ENCODE data around the gene ICE2.
"Not testable (repeated sequence)": the region's sequence is repeated elsewhere in the genome, so short reads cannot be mapped to it uniquely, and the experiment has no call there.

The ICE2 gene

DNA sequence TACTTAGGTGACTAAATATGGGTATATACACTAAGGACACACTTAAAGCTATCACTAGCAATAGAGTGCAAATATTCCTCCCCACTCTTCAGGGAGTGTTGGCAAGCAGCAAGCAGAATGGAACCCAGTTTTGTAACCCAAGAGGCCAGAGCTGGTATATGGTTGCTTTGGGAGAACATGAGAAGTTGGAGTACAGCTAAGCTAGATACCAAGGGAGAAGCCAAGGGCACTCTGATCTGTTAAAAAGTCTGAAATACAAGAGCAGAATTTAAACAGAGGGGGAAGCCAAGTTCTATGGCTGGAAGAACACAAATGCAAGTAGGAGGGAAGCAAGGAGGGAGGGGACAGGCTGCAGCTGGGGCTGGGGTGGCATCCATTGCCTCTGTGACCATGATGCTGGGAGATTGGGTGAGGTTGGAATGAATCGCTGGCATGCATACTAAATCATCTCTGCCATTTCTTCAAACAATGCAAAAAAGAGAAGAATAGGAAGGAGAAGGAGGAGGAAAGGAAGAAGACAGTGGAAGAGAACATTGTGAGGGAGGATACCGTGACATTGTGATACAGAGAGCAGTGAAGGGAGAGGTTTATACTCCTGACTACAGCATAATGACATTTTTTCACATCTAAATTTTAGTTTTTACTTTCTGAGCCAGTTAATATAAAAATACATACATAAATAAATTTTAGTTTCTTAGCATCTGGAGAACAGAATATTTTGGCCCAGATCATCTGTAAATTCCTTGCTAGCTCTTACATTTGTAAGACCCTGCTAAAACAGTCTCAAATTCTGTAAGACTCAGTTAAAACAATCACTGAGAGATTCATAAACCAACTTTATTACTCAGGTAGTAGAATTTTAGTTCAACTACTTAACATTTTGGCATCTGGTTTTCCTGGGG is 72.2 kb downstream of the ICE2 start:
- DNase-seq: no peak

DNA sequence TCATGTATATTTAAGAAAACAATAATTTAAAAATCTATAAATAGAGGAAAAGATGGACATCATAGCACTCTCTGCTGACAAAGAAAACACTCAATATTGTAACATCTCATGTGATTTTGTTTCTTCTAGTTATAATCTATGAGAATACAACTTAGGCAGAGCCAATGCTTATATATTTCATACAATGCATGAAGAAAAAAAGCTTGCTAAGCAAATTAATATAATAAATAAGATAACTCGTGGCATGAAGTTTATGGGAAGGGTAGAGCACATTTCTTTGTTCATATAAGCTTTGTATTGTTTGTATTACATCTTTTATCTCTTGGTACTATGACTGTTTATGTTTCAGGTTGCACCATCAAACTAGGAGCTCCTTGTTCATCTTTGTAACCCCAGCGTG is 73.5 kb downstream of the ICE2 start:
- DNase-seq: no peak

DNA sequence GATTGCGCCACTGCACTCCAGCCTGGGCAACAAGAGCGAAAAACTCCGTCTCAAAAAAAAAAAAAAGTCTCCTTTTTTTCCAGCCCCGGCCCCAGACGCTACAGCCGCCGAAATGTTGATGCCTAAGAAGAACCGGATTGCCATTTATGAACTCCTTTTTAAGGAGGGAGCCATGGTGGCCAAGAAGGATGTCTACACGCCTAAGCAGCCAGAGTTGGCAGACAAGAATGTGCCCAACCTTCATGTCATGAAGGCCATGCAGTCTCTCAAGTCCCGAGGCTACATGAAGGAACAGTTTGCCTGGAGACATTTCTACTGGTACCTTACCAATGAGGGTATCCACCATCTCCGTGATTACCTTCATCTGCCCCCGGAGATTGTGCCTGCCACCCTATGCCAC is 74.6 kb downstream of the ICE2 start:
- DNase-seq: not testable (repeated sequence)

DNA sequence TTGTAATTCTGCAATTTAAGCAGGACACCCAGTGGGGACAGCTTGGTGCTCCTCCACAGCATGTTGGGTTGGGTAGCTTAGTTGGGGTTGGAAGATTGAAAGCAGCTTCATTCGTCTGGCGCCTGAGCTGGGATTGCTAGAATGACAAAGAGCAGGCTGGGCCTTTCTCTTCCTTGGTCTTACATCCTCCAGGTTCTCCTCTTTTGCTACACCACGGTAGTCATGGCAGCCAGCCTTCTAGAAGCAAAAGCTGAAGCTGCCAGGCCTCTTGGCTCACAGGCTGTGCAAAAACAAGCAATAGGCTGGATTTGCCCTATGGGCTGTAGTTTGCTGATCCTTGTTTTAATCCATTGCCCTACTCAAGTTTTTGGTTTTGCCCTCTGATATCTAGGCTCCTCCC is 78.0 kb downstream of the ICE2 start:
- no peak for DNase-seq

DNA sequence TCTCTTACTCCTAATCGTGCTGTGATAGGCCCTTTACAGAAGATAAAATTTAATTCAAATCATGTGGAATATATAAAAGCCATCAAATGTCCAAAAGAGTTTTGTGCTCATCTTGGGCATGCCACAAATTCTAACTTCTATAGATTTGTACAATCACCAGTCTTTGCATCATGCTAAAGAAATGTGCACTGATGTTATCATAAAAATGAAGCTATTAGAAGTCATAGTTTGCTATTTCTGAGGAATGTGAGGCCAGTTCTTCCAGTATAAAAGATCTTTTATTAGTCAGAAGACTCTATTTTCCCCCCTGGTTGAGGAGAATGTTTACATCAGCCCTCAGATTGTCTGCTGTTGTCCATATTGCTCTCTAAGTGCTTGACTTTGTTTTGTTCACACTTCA is 79.0 kb downstream of the ICE2 start:
- DNase-seq: no peak

DNA sequence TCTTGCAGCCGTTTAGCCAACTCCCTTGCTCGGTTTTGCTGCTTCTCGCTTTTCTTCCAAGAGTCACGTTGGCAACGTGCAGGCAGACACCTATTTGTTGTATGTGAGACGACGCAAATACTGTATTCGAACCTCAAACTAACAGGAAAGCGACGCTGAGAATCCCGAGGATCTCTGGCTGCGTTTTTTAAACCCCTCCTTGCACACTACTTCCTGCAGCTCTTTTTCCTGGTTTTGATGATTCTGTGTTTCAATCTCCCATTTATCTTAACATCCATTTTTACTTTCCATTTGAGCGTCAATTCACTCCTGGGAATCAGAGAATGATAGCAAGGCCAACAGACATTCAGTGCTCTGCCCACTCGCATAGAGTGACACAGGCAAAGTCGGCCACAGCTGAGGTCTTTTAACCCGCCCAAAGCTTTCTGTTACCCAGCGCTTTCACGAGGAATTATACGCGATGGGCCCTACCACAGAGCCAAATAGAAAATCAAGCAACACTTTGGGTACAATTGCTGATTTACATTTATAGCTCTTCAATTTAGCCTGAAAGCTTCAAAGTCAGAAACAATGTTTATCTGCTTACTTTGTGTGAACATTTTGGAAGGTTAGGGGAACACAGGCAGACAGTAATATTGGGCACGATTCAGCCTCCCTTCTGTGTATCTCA is 79.6 kb downstream of the ICE2 start:
- no peak for DNase-seq

DNA sequence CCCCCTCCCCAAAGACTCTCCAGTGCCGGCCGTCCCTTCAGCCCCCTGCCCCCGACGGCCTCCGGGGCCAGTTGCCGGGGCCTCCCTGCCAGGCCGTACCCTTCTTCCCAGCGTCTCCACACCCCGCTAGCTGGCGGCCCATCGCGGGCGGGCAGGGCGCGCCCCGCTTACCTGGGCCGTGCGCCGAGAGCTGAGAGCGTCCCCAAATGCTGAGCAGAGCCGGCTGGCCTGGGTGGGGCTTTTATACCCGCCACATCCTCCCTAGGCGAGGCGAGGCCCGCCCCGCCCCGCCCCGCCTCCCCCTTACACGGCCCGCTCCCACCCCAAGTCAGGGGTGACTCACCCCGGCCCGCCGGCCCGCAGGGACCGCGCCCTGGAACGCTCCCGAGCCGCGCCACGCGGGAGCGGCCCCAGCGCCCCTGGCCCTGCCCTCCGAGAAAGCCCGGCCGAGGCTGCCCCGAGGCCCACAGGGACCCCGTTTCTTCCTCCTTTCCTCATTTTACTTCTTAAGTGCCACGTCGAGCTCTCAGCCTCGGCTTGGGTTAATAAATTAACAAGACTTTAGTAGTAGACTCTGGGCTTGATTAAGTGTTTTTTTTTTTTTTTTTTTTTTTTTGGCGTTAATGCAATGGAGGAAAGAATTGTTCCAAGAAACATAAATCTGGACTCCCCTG is 81.0 kb downstream of the ICE2 start, which contains the start of gene ANXA2:
ANXA2 (minus strand) TSS at position 215 of the 674 bp plus-strand sequence. CDS start 11,911 bp downstream, outside the sequence.
- DNase-seq: peak; percentile 79

DNA sequence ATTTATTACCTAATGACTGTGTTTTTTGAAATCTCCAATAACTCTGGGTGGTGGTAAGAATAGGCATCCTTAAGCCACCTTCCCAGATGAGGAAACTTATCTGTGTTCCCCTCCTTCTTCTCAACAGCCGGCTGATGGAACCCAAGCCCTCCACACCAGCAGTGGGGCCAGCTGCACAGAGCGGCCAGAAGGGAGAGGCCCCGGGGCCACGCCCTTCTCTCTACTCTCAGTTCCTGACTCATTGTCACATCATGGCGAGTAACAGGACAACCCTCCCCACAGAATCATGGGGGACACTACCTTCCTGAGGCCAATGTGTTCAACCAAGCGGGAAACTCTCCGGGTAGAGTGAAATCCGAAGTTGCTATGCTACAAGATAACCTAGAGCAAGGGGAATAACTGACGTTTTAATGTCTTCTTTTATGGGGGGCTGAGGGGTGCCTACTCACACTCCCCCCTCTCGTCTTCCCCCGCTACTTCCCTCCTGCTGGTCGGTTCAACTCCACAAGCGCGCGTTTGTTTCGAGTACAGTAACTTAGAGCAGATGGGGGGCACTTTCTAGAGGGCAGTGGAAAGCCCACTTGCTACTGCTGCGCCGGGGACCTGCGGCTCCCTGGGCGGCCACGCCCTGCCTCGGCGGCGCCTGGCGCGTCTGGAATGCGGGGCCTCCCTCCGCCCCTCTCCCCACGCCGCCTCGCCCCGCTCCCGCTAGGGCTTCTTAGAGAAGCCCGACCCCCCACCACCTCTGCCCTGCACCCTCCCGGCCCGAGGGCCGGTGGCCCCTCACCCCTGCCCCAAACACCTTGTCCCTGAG is 81.8 kb downstream of the ICE2 start:
- DNase-seq: peak; percentile 63

DNA sequence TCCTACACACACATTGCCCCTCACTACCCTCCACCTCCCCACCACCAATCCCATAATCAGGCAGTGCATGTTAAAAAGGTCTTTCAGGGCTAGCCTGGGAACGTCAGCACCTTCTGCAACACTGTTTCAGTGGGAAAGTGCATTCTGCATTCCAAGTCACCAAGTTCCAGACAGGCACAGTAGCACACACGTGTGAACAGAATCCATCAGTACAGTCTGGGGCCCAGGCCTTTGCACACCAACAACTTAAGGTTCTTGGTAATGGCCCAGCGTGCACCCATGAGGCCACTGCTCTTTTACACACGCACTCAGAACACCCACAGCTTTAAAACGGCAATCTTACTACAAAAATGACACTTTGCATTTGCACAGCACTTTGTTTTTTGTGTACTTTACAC is 82.4 kb downstream of the ICE2 start:
- DNase-seq: no peak

DNA sequence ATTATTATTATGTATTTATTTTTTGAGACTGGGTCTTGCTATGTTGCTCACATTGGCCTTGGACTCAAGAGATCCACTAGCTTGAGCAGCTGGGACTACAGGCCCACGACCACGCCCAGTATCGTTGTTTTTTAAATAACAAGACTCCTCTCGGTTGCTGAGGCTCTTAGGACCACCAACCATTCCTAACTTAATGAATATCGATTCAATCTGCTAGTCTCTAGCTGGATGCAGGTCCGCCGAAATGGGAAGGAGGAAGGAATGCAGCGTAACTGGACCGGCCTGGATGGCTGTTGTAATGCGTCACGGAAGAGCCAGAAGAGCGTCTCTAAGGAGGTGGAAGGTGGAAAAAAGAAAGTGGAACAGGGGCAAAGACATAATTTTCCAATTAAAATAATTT is 82.8 kb downstream of the ICE2 start:
- no peak for DNase-seq

DNA sequence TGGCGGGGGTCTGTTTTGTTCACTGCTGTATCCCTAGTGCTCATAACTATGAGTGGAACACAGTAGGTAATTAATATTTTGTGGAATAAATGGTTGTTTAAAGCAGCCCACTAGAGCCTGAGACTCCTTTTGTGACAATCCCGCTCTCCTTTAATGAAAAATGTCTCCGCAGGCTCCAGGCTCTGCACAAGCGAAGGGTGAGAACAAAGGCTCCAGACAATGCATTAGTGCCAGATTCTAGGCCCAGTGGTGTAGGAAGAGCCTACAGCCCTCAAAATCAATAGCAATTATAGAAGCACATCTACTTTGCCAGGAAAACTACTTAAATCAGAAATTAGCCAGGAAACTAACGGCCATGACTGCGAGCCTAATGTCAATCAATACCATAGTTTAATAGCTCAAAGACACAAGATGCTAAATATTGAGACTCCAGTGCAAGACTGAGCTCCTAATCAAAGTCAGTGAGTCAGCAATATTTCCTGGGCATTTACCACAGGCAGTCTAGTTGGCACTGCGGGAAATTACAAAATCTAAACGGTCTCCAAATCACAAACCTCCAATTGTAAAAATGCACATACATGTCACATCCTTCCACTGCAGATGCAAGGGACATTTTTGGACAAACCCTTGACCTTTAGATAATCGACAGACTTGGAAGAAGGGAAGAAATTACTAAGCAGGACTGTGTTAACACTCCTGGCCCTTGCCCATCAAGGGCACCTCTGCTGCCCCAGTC is 83.5 kb downstream of the ICE2 start:
- no peak for DNase-seq

DNA sequence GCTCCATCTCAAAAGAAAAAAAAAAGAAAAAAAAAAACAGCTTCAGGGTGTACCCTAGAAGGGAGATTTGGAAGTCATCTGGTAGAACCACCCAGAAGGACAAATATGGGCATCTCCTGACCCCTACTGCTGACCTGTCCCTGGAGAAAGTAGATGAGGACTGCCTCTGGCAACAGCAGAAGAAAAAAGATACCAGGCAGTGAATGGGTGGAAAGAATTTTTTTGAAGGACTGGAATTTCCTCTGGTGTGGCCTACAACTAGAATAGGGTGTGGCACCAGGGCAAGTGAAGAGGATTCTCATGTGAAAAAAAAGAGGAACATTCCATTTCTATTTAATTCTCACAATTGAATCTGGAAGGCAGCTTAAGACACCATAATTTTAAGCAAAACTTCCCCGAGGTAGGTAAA is 84.2 kb downstream of the ICE2 start:
- DNase-seq: no peak

DNA sequence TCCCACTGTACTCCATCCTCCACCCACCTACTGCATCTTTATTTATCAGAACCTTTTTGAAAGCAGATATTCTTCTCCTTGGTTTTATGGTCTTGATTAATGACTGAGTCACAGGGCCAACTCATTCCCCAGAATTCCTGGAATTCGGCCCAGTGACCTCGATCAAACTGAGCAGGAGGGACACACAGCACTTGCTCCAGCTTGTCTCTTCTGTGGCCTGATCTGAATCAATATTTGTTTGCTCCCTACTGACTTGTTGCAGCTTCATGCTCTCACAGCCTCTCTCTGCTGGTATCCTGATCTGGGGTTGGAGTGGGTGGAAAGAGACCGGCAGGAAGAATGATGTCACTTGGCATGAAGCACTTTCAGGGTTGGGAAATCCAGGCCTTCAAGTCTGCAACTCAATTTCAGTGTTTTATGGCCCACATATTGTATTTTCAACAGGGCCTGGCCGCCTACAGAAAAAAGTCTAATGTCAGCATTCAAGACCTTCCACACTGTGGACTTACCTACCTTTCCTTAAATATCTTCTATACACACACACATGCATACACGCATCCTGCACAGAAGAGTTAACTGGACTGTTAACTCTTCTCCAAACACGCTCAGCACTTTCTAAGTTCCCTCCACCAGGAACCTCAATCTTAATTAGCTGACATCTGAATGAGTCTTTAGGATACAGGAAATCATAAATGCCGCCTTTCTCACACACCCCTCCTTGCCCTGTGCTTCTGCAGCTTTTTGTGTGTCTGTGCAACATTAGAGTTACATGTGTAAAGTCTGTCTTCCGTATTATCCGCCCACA is 85.8 kb downstream of the ICE2 start:
- DNase-seq: peak; percentile 61

DNA sequence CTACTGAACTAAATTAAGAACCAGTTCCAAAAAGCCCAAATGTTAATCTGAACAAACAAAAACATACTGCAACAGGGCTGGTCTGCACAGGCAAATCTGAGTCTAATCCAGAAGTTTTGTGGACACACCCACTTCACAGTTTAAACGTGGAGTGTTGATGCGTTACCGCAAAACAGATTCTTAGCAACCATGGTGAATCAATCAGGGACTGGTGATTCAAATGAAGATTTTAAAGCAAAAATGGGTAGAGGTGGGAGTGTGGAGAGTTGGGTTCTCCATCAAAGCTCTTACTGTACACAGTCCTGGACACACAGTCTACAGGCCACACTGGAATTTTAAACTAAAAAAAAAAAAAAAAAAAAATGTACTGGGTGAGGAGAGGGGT is 86.3 kb downstream of the ICE2 start:
- DNase-seq: no peak

DNA sequence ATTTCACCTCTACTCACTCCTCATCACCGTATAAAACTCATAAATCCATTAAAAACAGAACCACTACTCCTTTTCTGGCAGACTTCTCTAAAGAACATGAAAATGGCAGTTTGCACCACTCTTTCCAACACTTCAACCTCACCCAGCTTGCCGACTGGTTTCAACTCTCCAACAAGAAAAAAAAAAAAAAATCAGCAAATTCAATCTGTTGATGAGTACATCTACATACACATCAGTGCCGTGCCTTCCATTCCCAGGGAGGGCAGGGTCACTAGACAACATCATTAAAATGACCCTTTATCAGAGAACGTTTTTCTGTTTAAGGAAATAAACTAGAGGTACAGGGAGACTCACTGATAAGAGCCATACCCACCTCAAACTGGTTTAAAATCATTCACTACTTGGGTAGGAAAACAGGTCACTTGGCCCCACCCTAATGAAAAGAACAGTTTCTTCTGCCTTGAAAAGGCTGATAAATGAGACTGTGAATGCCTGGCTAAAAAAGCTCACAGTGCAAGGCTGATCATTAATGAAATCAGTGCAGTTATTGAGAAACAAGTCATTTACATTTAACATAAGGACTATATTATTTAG is 87.1 kb downstream of the ICE2 start:
- DNase-seq: no peak

DNA sequence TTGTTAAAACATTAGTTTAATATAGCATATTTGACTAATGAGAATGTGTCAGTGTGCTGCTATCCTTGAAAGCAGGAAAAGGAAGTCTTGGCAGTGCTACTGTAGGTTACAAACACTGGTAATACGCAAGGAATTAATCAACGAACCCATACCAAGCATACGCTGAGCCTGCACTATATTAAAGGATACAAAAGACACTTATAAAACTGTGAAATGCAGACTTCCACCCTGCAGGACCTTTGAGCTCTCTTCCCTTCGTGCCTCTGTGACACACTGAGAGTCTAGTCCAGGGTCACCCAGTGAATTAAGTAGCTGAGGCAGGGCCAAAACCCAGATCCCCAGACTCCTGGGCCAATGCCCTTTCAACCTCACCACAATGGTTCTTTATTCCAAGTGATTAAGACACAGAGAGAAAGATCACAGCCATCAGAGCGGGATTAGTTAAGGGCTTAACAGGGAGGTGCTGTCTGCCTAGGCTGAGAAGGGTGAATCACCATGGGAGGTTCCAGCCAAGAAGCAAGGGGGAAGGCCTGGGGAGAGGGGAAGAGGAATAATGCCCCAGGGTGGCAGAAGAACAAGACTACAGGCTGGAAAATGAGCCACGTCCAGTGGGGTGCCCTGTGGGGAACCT is 88.0 kb downstream of the ICE2 start:
- peak; percentile 36 for DNase-seq

DNA sequence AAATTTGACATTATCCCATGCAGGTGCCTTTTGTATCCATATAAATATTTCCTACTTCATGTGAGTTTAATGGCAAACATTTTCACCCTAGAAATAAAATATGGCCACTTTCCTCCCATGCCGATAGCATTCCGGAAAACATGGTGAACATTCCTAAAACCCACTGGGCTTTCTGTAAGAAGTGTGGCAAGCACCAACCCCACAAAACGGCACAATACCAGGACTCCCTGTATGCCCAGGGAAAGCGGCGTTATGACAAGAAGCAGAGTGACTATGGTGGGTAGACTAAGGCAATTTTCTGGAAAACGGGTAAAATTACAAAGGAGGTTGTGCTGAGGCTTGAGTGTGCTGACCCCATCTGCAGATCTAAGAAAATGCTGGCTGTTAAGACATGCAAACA is 88.7 kb downstream of the ICE2 start:
- no peak for DNase-seq

DNA sequence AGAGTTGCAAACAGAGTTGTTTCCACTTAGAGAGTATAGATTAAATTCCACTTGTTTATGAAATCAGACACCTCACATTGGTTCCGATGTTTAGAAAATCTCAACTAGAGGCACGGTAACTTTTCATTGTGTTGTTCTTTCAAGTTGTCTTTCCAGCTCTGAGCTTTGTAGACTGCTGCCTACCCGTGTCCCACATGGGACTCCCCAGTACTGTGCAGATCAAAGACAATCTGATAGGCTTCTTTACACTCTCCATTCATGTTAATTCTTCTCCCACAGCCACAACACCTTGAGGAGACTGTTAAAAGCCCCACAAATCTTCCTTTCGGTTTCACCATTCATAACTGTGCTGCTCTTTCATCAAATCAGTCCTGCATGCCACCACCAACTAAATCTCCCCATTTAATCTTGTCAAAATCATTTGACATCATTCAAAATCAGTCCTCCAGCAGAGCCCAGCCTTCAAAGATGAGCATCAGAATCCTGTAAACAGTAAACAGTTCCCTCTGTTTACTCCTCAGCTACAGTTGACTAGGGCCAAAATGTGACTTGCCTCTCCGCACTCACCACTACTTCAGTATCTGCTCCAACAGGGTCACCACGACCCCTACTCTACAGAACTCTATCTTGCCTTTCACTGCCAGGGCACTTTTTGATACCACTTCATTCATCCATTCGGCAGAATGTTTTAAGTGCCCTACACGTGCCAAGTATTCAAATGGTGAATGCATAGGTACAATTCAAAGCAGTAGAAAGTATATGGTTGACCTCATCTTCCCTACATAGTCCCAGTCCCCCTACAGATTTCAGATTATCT is 89.5 kb downstream of the ICE2 start:
- DNase-seq: no peak

DNA sequence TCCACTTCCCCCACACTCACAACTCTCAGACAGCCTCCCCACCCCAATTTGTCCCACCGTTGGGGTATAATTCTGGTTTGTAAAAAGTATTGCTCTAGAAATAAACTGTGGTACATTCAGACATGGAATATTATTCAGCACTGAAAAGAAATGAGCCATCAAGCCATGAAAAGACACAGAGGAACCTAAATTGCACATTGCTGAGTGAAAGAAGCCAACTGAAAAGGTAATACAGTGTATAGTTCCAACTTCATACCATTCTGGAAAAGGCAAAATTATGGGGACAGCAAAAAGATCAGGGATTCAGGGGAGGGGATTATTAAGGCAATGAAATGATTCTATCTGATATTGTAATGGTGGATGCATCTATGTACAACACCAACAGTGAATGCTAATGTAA is 91.6 kb downstream of the ICE2 start:
- no peak for DNase-seq

Data from GOT3 (cell line).